Neural cell (in vitro differentiated cells): ENCODE measurements around the gene FZR1. TPM values are rescaled to one million over a fixed set of nuclear protein-coding genes. Genes with fewer than 3 reads are reported as not detected.

Experiments used
- H2AFZ ChIP-seq: fragments of 200-600, 300-800 bp; sonication (generic), shearing (Covaris generic); 2 replicates; pipeline ENCODE4 v1.6.0; 2014; ENCODE audit warnings: low read depth, mild to moderate bottlenecking, antibody characterized with exemption, low read length, moderate library complexity
- H3F3A ChIP-seq: fragments of 200-600 bp; shearing (Covaris generic); 2 replicates; pipeline ENCODE4 v1.6.1; 2016; ENCODE audit warnings: mild to moderate bottlenecking, moderate library complexity, mixed read lengths, antibody characterized with exemption, low read length; ENCODE audit not compliant: insufficient read depth, poor library complexity, severe bottlenecking
- H3K27ac ChIP-seq: fragments of 200-600, 300-800 bp; sonication (generic), shearing (Covaris generic); 2 replicates; pipeline ENCODE4 v1.5.1; 2014; ENCODE audit warnings: mild to moderate bottlenecking, low read length, moderate library complexity
- H3K27me3 ChIP-seq: fragments of 300-800, 200-600 bp; sonication (generic), shearing (Covaris generic); 2 replicates; pipeline ENCODE4 v1.6.0; 2014; ENCODE audit warnings: mild to moderate bottlenecking, low read depth, low read length, moderate library complexity; ENCODE audit not compliant: insufficient read depth
- H3K36me3 ChIP-seq: fragments of 300-800, 200-600 bp; sonication (generic), shearing (Covaris generic); 2 replicates; pipeline ENCODE4 v1.5.1; 2014; ENCODE audit warnings: mild to moderate bottlenecking, antibody characterized with exemption, low read length, moderate library complexity; ENCODE audit not compliant: insufficient read depth
- H3K4me2 ChIP-seq: fragments of 300-800, 200-600 bp; sonication (generic), shearing (Covaris generic); 2 replicates; pipeline ENCODE4 v1.6.0; 2014; ENCODE audit warnings: mild to moderate bottlenecking, low read length
- H3K4me3 ChIP-seq: fragments of 300-800, 200-600 bp; sonication (generic), shearing (Covaris generic); 2 replicates; pipeline ENCODE4 v1.5.1; 2014; ENCODE audit warnings: mild to moderate bottlenecking, low read length, moderate library complexity
- H3K79me2 ChIP-seq: fragments of 200-600 bp; shearing (Covaris generic); replicated peaks from 2 replicates; pipeline ENCODE4 v1.6.0; 2014; ENCODE audit warnings: mild to moderate bottlenecking, low read length, moderate library complexity; ENCODE audit not compliant: insufficient read depth
- H3K9ac ChIP-seq: fragments of 300-800, 200-600 bp; sonication (generic), shearing (Covaris generic); 2 replicates; pipeline ENCODE4 v1.6.1; 2016; ENCODE audit warnings: mild to moderate bottlenecking, low read length, mixed read lengths
- H3K9me2 ChIP-seq: fragments of 200-600 bp; shearing (Covaris generic); 2 replicates; pipeline ENCODE4 v1.6.1; 2016; ENCODE audit warnings: mild to moderate bottlenecking, low read length, mixed read lengths; ENCODE audit not compliant: insufficient read depth
- H3K9me3 ChIP-seq: fragments of 200-600, 300-800 bp; sonication (generic), shearing (Covaris generic); 2 replicates; pipeline ENCODE4 v1.6.1; 2016; ENCODE audit warnings: mild to moderate bottlenecking, mixed run types, low read length, moderate library complexity, mixed read lengths
- H4K20me1 ChIP-seq: fragments of 200-600 bp; shearing (Covaris generic); 2 replicates; pipeline ENCODE4 v1.6.1; 2016; ENCODE audit warnings: mild to moderate bottlenecking, mixed run types; ENCODE audit not compliant: insufficient read depth
- EP300 ChIP-seq: fragments of 450-650 bp; conservative IDR thresholded peaks from 2 replicates; pipeline ENCODE4 v1.6.1; 2014; ENCODE audit warnings: antibody characterized with exemption, mild to moderate bottlenecking, moderate library complexity; ENCODE audit not compliant: poor library complexity, severe bottlenecking
- EZH2 ChIP-seq: fragments of 200-600, 300-800 bp; shearing (Covaris generic), sonication (generic); IDR thresholded peaks from 2 replicates; pipeline ENCODE4 v1.6.1; 2014; ENCODE audit warnings: antibody characterized with exemption, low read length, borderline replicate concordance, mild to moderate bottlenecking; ENCODE audit not compliant: insufficient read depth, poor library complexity, severe bottlenecking
- MXI1 ChIP-seq: fragments of 450-650 bp; conservative IDR thresholded peaks from 2 replicates; pipeline ENCODE4 v1.6.1; 2014; ENCODE audit warnings: antibody characterized with exemption, mild to moderate bottlenecking; ENCODE audit not compliant: poor library complexity, severe bottlenecking
- POLR2AphosphoS5 ChIP-seq: IDR thresholded peaks from 2 replicates; pipeline ENCODE4 v1.6.1; 2012
- RAD21 ChIP-seq: fragments of 450-650 bp; conservative IDR thresholded peaks from 2 replicates; pipeline ENCODE4 v1.6.1; 2014; ENCODE audit warnings: antibody characterized with exemption, mild to moderate bottlenecking, moderate library complexity
- REST ChIP-seq: IDR thresholded peaks from 2 replicates; pipeline ENCODE4 v1.6.1; 2012; ENCODE audit warnings: borderline replicate concordance
- SMC3 ChIP-seq: fragments of 450-650 bp; conservative IDR thresholded peaks from 2 replicates; pipeline ENCODE4 v1.6.1; 2014; ENCODE audit warnings: antibody characterized with exemption, mild to moderate bottlenecking, moderate library complexity; ENCODE audit not compliant: poor library complexity
- TAF1 ChIP-seq: IDR thresholded peaks from 2 replicates; pipeline ENCODE4 v1.6.1; 2012; ENCODE audit warnings: low read depth
- polyA plus RNA-seq: library from polyadenylated mRNA; depleted of rRNA; stranded (reverse); fragments of >200 nt; gene quantifications from 2 replicates; pipeline ENCODE4 v1.2.3, GENCODE V29; 2014
- TF ChIP-seq, protein P1 (sequence below): fragments of 450-650 bp; IDR thresholded peaks from 2 replicates; pipeline ENCODE4 v1.5.1; 2014; ENCODE audit warnings: antibody characterized with exemption, mild to moderate bottlenecking, moderate library complexity; ENCODE audit not compliant: poor library complexity, severe bottlenecking

FZR1 gene
- polyA plus RNA-seq, 1 donor from 2014 or later: 55.7 TPM

DNA sequence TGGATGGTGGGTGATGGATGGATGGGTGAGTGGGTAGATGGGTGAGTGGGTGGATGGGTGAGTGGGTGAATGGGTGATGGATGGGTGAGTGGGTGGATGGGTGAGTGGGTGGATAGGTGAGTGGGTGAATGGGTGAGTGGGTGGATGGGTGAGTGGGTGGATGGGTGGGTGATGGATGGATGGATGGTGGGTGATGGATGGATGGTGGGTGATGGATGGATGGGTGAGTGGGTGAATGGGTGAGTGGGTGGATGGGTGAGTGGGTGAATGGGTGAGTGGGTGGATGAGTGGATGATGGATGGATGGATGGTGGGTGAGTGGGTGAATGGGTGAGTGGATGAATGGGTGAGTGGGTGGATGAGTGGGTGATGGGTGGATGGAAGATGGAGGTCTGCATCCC, 28.6 kb upstream of the FZR1 start:
- Histone ChIP-seq H2AFZ (no peak overlapping the region), H3K79me2 (no peaks in the 10 kb centered on the region), H3K27me3 (peaks cover 7% of the 10 kb centered on the region), H3K4me2 (no peak overlapping the region), H4K20me1 (no peaks in the 10 kb centered on the region), H3K4me3 (no peak overlapping the region), H3K9me2 (no peaks in the 10 kb centered on the region), H3K9me3 (no peaks in the 10 kb centered on the region), H3F3A (no peaks in the 10 kb centered on the region), H3K36me3 (no peaks in the 10 kb centered on the region), H3K27ac (no peak overlapping the region), H3K9ac (no peak overlapping the region)
- no peak for TF ChIP-seq SMC3
- TF ChIP-seq TAF1: no peak
- TF ChIP-seq RAD21: no peak
- TF ChIP-seq, protein P1, sequence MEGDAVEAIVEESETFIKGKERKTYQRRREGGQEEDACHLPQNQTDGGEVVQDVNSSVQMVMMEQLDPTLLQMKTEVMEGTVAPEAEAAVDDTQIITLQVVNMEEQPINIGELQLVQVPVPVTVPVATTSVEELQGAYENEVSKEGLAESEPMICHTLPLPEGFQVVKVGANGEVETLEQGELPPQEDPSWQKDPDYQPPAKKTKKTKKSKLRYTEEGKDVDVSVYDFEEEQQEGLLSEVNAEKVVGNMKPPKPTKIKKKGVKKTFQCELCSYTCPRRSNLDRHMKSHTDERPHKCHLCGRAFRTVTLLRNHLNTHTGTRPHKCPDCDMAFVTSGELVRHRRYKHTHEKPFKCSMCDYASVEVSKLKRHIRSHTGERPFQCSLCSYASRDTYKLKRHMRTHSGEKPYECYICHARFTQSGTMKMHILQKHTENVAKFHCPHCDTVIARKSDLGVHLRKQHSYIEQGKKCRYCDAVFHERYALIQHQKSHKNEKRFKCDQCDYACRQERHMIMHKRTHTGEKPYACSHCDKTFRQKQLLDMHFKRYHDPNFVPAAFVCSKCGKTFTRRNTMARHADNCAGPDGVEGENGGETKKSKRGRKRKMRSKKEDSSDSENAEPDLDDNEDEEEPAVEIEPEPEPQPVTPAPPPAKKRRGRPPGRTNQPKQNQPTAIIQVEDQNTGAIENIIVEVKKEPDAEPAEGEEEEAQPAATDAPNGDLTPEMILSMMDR: no peak
- no peak for TF ChIP-seq EP300
- TF ChIP-seq POLR2AphosphoS5: no peak
- no peak for TF ChIP-seq MXI1
- TF ChIP-seq REST: no peak
- no peak for TF ChIP-seq EZH2

- no peak overlapping the region for H3K9ac ChIP-seq
- no peak overlapping the region for H3K4me3 ChIP-seq
- H3K79me2 ChIP-seq: no peaks in the 10 kb centered on the region
- H3K27ac ChIP-seq: no peak overlapping the region
- H3K27me3 ChIP-seq: peaks cover 7% of the 10 kb centered on the region
- no peaks in the 10 kb centered on the region for H3K9me2 ChIP-seq
- H3K4me2 ChIP-seq: no peak overlapping the region
- no peak overlapping the region for H2AFZ ChIP-seq
- no peak for TF ChIP-seq MXI1
- TF ChIP-seq SMC3: no peak
- no peak for TF ChIP-seq REST
- no peak for TF ChIP-seq RAD21
- TF ChIP-seq EZH2: no peak
- no peak for TF ChIP-seq TAF1
- TF ChIP-seq, protein P1: no peak
- TF ChIP-seq EP300: no peak
- no peak for TF ChIP-seq POLR2AphosphoS5
- no peaks in the 10 kb centered on the region for H3K9me3 ChIP-seq
- H4K20me1 ChIP-seq: no peaks in the 10 kb centered on the region
- H3K36me3 ChIP-seq: no peaks in the 10 kb centered on the region
- H3F3A ChIP-seq: no peaks in the 10 kb centered on the region
These were observed 28.2 kb upstream of the FZR1 start for GRCh38 chr19:3477951-3478350.
